KOPT-K1 (cell line): ENCODE measurements around the gene KIAA1191.
"Not testable (repeated sequence)": the region's sequence is repeated elsewhere in the genome, so short reads cannot be mapped to it uniquely, and the experiment has no call there.

Source experiments
- H3K27ac ChIP-seq: fragments of 200-600 bp; sonication (generic); 2 replicates; pipeline ENCODE4 v1.5.1; 2016; ENCODE audit warnings: antibody characterized with exemption, mild to moderate bottlenecking, low read depth, low read length; ENCODE audit not compliant: poor library complexity, severe bottlenecking
- H3K36me3 ChIP-seq: fragments of 200-600 bp; sonication (generic); 2 replicates; pipeline ENCODE4 v1.5.1; 2017; ENCODE audit warnings: antibody characterized with exemption, mild to moderate bottlenecking, low read length, moderate library complexity; ENCODE audit not compliant: insufficient read depth
- H3K9me3 ChIP-seq: fragments of 200-600 bp; sonication (generic); 2 replicates; pipeline ENCODE4 v1.5.1; 2017; ENCODE audit warnings: antibody characterized with exemption, low read length, mild to moderate bottlenecking; ENCODE audit not compliant: insufficient read depth, poor library complexity, severe bottlenecking

The KIAA1191 gene

DNA sequence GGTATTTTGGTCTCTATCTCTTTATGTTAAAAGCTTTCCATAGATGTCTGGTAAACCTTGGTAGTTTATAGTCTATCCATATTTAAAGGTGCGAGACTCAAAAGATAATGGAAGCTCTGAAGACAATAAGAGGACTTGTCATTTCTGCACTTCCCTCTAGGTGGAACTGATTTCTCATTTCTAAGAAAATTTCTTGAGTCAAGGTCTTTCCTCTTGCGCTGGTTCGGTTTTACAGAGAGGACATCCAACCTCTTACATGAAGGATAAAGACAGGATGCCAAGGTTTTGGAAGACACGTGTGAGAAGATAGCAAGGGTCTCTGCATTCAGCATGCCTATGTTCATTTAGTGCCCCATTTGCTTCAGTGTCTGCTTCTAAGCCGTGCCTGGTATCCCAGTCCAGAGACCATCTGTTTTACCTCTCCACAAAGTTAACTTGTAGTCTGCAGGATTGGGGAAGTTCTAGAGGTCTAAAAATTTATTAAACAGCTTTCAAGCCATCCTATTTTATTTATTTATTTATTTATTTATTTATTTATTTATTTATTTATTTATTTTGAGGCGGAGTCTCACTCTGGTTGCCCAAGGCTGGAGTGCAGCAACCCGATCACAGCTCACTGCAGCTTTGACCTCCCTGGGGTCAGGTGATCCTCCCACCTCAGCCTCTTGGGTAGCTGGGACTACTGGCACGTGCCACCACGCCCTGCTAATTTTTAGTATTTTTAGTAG lies 41.6 kb downstream of the KIAA1191 start:
- Histone ChIP-seq H3K36me3 (peaks cover 36% of the 10 kb centered on the region), H3K27ac (no peak overlapping the region), H3K9me3 (no peaks in the 10 kb centered on the region)

DNA sequence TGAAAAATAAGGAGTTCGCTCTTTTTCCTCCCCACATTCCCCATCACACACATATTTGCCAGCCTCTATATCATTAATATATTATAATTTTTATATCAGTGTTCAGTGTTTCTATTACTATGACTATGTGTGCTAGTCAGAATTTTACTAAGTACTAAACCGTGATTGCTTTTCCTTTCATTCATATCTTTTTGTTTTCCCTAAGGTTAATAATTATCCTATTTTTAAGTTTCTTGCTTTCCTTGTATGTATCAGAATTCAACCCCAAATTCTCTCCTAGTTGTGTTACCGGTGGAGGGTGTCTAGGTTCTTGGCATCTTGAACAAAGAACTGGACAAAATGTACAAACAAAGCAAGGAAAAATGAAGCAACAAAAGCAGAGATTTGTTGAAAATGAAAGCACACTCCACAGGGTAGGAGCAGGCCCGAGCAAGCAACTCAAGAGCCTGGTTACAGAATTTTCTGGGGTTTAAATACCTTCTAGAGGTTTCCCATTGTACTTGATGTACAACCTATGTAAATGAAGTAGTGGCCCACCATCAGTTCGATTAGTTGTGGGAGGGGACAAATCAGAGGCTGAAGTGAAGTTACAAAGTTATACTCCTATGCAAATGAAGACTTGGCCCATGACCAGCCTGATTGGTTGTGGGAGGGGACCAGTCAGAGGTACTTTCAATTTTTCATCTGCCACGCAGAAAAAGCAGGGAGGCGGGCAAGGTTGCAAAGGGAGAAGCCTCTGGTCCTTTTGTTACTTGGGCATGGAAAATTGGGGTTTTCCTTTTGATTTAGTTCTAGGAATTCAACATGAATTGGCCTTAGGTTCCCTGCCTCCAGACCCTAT lies 43.8 kb downstream of the KIAA1191 start:
- peaks cover 29% of the 10 kb centered on the region for H3K36me3 ChIP-seq
- H3K9me3 ChIP-seq: no peaks in the 10 kb centered on the region
- H3K27ac ChIP-seq: no peak overlapping the region

DNA sequence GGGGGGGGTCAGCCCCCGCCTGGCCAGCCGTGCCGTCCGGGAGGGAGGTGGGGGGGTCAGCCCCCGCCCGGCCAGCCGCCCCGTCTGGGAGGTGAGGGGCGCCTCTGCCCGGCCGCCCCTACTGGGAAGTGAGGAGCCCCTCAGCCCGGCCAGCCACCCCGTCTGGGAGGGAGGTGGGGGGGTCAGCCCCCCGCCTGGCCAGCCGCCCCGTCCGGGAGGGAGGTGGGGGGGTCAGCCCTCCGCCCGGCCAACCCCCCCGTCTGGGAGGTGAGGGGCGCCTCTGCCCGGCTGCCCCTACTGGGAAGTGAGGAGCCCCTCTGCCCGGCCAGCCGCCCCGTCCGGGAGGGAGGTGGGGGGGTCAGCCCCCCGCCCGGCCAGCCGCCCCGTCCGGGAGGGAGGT lies 56.2 kb downstream of the KIAA1191 start:
- H3K27ac ChIP-seq, H3K9me3 ChIP-seq: not testable (repeated sequence)
- H3K36me3 ChIP-seq: peaks cover 21% of the 10 kb centered on the region; the same call in 1 of the 2 replicates
